ENCODE results near the gene CBX3.
A peak's percentile ranks its signal among the peaks of the same experiment; 100 is the strongest.

GRCh38 chr7:26200444-26201246 lies 900 bp upstream of the CBX3 start, which contains the start of gene HNRNPA2B1:
- peak in 3 of 6 experiments; percentile 8 to 26 (median 23) for TF ChIP-seq CTCF (IDR thresholded peaks at IDR 0.05)
- TF ChIP-seq POLR2A (IDR thresholded peaks at IDR 0.05): peak; percentile 100

Measured in Peyer's patch (tissue), 4 donors.